Mesenchymal stem cell (in vitro differentiated cells and primary cell): ENCODE measurements around the gene ALDH3B1.

ENCODE experiments used
- DNase-seq: peaks from one replicate; pipeline ENCODE4 v3.0.0-alpha.2; 2013
- H2AFZ ChIP-seq: one replicate; pipeline ENCODE4 v1.6.1; 2013; ENCODE audit warnings: low read depth, mild to moderate bottlenecking, control low read depth, inconsistent platforms, low read length, moderate library complexity
- H2AK5ac ChIP-seq: 2 replicates; pipeline ENCODE4 v1.6.1; 2013; ENCODE audit warnings: low read length, moderate library complexity, mild to moderate bottlenecking, inconsistent platforms; ENCODE audit not compliant: severe bottlenecking
- H2BK120ac ChIP-seq: one replicate; pipeline ENCODE4 v1.6.1; 2013; ENCODE audit warnings: low read depth, mild to moderate bottlenecking, inconsistent platforms, low read length, moderate library complexity
- H2BK12ac ChIP-seq, 2 experiments: one replicate each; pipeline ENCODE4 v1.6.1; 2013; ENCODE audit warnings: inconsistent platforms in 2 of 2, low read length in 2 of 2, mild to moderate bottlenecking in 2 of 2, moderate library complexity in 2 of 2, control low read depth in 1 of 2
- H2BK15ac ChIP-seq: one replicate; pipeline ENCODE4 v1.6.1; 2013; ENCODE audit warnings: mild to moderate bottlenecking, low read depth, inconsistent platforms; ENCODE audit not compliant: poor library complexity, severe bottlenecking
- H2BK5ac ChIP-seq: 2 replicates; pipeline ENCODE4 v1.6.1; 2013; ENCODE audit warnings: low read depth, mild to moderate bottlenecking, low read length, control low read depth, inconsistent platforms; ENCODE audit not compliant: poor library complexity, severe bottlenecking
- H3K14ac ChIP-seq, 2 experiments: one replicate each; pipeline ENCODE4 v1.6.1; 2013; ENCODE audit warnings: inconsistent platforms in 2 of 2, low read length in 2 of 2, control low read depth in 1 of 2, mild to moderate bottlenecking in 1 of 2, moderate library complexity in 1 of 2
- H3K18ac ChIP-seq, 2 experiments: one replicate each; pipeline ENCODE4 v1.6.1; 2013; ENCODE audit warnings: inconsistent platforms in 2 of 2, low read length in 2 of 2, control low read depth in 1 of 2, low read depth in 1 of 2, mild to moderate bottlenecking in 1 of 2
- H3K23ac ChIP-seq, 2 experiments: one replicate each; pipeline ENCODE4 v1.6.1; 2013; ENCODE audit warnings: inconsistent platforms in 2 of 2, low read length in 2 of 2, mild to moderate bottlenecking in 2 of 2, moderate library complexity in 2 of 2, control low read depth in 1 of 2
- H3K27ac ChIP-seq: 2 replicates; pipeline ENCODE4 v1.5.1; 2013; ENCODE audit warnings: mild to moderate bottlenecking, moderate library complexity, low read length, control low read depth, inconsistent platforms; ENCODE audit not compliant: poor library complexity, severe bottlenecking
- H3K27me3 ChIP-seq, 2 experiments: 2 replicates each; pipeline versions ENCODE4 v1.6.1 to v1.7.0; 2013; ENCODE audit warnings: low read length in 2 of 2, mild to moderate bottlenecking in 2 of 2, moderate library complexity in 2 of 2, control low read depth in 1 of 2, inconsistent platforms in 1 of 2; ENCODE audit not compliant: control insufficient read depth in 1 of 2, insufficient read depth in 1 of 2
- H3K36me3 ChIP-seq, 2 experiments: 2 replicates each; pipeline versions ENCODE4 v1.6.1 to v1.7.0; 2013; ENCODE audit warnings: low read length in 2 of 2, control low read depth in 1 of 2, inconsistent platforms in 1 of 2, low read depth in 1 of 2, mild to moderate bottlenecking in 1 of 2; ENCODE audit not compliant: insufficient read depth in 2 of 2, control insufficient read depth in 1 of 2
- H3K4ac ChIP-seq, 2 experiments: one replicate each; pipeline ENCODE4 v1.6.1; 2013; ENCODE audit warnings: inconsistent platforms in 2 of 2, low read length in 2 of 2, mild to moderate bottlenecking in 2 of 2, moderate library complexity in 2 of 2, control low read depth in 1 of 2, low read depth in 1 of 2
- H3K4me1 ChIP-seq: 2 replicates; pipeline ENCODE4 v1.6.1; 2013; ENCODE audit warnings: low read depth, low read length, control low read depth; ENCODE audit not compliant: control insufficient read depth, insufficient read depth
- H3K4me2 ChIP-seq: 2 replicates; pipeline ENCODE4 v1.6.1; 2013; ENCODE audit warnings: low read length, mild to moderate bottlenecking, inconsistent platforms; ENCODE audit not compliant: poor library complexity, severe bottlenecking
- H3K4me3 ChIP-seq, 2 experiments: 2 replicates each; pipeline versions ENCODE4 v1.5.1 to v1.7.0; 2013; ENCODE audit warnings: low read length in 2 of 2, mild to moderate bottlenecking in 2 of 2, control low read depth in 1 of 2, low read depth in 1 of 2; ENCODE audit not compliant: insufficient read depth in 1 of 2
- H3K79me1 ChIP-seq: replicated peaks from 2 replicates; pipeline ENCODE4 v1.6.1; 2013; ENCODE audit warnings: mild to moderate bottlenecking, control low read depth, low read length, inconsistent platforms; ENCODE audit not compliant: poor library complexity, severe bottlenecking
- H3K9ac ChIP-seq: 2 replicates; pipeline ENCODE4 v1.7.0; 2013; ENCODE audit warnings: mild to moderate bottlenecking, low read length, moderate library complexity
- H3K9me3 ChIP-seq: 2 replicates; pipeline ENCODE4 v1.7.0; 2013; ENCODE audit warnings: mild to moderate bottlenecking, low read length; ENCODE audit not compliant: control insufficient read depth
- H4K8ac ChIP-seq: one replicate; pipeline ENCODE4 v1.6.1; 2013; ENCODE audit warnings: inconsistent platforms, mild to moderate bottlenecking, low read length, moderate library complexity
- H4K91ac ChIP-seq: one replicate; pipeline ENCODE4 v1.6.1; 2013; ENCODE audit warnings: mild to moderate bottlenecking, low read length, inconsistent platforms
- WGBS: methylation state at CpG from one replicate; pipeline ENCODE4 v1.1.7; 2013; ENCODE audit warnings: mixed read lengths; 5-methylcytosine and 5-hydroxymethylcytosine counted together

ALDH3B1 gene

GRCh38 chr11:68030318-68031143 is 20.4 kb downstream of the ALDH3B1 start, which contains the start of gene NDUFS8:
Gene NDUFS8 (plus strand): TSS chr11:68030681. CDS start chr11:68032152, 1,471 bp downstream.
- Histone ChIP-seq H2BK120ac (no peak within 1 kb of the TSS), H3K4ac (peak within 1 kb of the TSS; percentile 36 to 93), H3K9me3 (no peaks in the 10 kb centered on the region), H2AFZ (peak within 1 kb of the TSS; percentile 75), H3K14ac (peak within 1 kb of the TSS in 1 of 2 experiments; percentile 91), H3K4me2 (peak within 1 kb of the TSS; percentile 62), H3K23ac (peak within 1 kb of the TSS in 1 of 2 experiments; percentile 91), H4K8ac (peak within 1 kb of the TSS; percentile 97), H3K79me1 (peaks cover 22% of the 10 kb centered on the region), H3K4me3 (peak within 1 kb of the TSS; percentile 86 to 92), H2AK5ac (peak within 1 kb of the TSS; percentile 24), H2BK12ac (peak within 1 kb of the TSS in 1 of 2 experiments; percentile 42), H3K4me1 (peaks cover 52% of the 10 kb centered on the region), H3K18ac (peak within 1 kb of the TSS; percentile 87 to 93), H3K36me3 (peaks cover 36 to 38% of the 10 kb centered on the region in 2 experiments), H3K9ac (peak within 1 kb of the TSS; percentile 92), H3K27ac (peak within 1 kb of the TSS; percentile 35), H3K27me3 (no peaks in the 10 kb centered on the region), H2BK15ac (peak within 1 kb of the TSS; percentile 78), H4K91ac (peak within 1 kb of the TSS; percentile 95), H2BK5ac (peak within 1 kb of the TSS; percentile 71)
- peak; percentile 99 for DNase-seq
- 3% methylated on average over 51 of the region's 56 CpGs for WGBS

- Histone ChIP-seq H2BK120ac (no peak overlapping the region), H3K4me3 (peak overlapping the region; percentile 86 to 92), H3K4me1 (peaks cover 49% of the 10 kb centered on the region), H2BK5ac (peak overlapping the region; percentile 71), H3K9ac (peak overlapping the region; percentile 92), H3K27me3 (no peaks in the 10 kb centered on the region), H3K14ac (peak overlapping the region in 1 of 2 experiments; percentile 56), H2BK15ac (peak overlapping the region; percentile 4), H3K79me1 (peaks cover 24% of the 10 kb centered on the region), H4K91ac (no peak overlapping the region), H3K36me3 (peaks cover 34 to 40% of the 10 kb centered on the region in 2 experiments), H3K9me3 (no peaks in the 10 kb centered on the region), H2AK5ac (peak overlapping the region; percentile 5), H3K18ac (peak overlapping the region in 1 of 2 experiments; percentile 43), H3K4ac (peak overlapping the region; percentile 36 to 93), H2AFZ (peak overlapping the region; percentile 75), H3K23ac (peak overlapping the region in 1 of 2 experiments; percentile 91), H3K4me2 (peak overlapping the region; percentile 46), H4K8ac (peak overlapping the region; percentile 97), H2BK12ac (no peak overlapping the region), H3K27ac (peak overlapping the region; percentile 7)
- 39% methylated on average over 10 of the region's 10 CpGs for WGBS
- DNase-seq: peak; percentile 26
Measured at GRCh38 chr11:68031144-68031464, 21.0 kb downstream of the ALDH3B1 start.

- DNase-seq: no peak
- no peak overlapping the region for H3K4me2 ChIP-seq
- H3K36me3 ChIP-seq: peaks cover 38 to 44% of the 10 kb centered on the region in 2 experiments
- H3K4ac ChIP-seq: peak overlapping the region in 1 of 2 experiments; percentile 37
- no peak overlapping the region for H2BK12ac ChIP-seq
- H3K23ac ChIP-seq: no peak overlapping the region
- no peak overlapping the region for H3K14ac ChIP-seq
- peak overlapping the region; percentile 92 for H3K9ac ChIP-seq
- no peak overlapping the region for H2BK5ac ChIP-seq
- 91% methylated on average over 7 of the region's 9 CpGs for WGBS
- H4K8ac ChIP-seq: no peak overlapping the region
- no peaks in the 10 kb centered on the region for H3K27me3 ChIP-seq
- no peak overlapping the region for H2BK120ac ChIP-seq
- H3K4me3 ChIP-seq: peak overlapping the region in 1 of 2 experiments; percentile 86
- peaks cover 42% of the 10 kb centered on the region for H3K4me1 ChIP-seq
- H2BK15ac ChIP-seq: no peak overlapping the region
- no peak overlapping the region for H3K27ac ChIP-seq
- no peak overlapping the region for H2AK5ac ChIP-seq
- no peak overlapping the region for H4K91ac ChIP-seq
- peaks cover 33% of the 10 kb centered on the region for H3K79me1 ChIP-seq
- no peak overlapping the region for H2AFZ ChIP-seq
- no peak overlapping the region for H3K18ac ChIP-seq
- no peaks in the 10 kb centered on the region for H3K9me3 ChIP-seq
Measured at GRCh38 chr11:68032003-68032402, 21.9 kb downstream of the ALDH3B1 start.

- Histone ChIP-seq H3K27me3 (no peaks in the 10 kb centered on the region), H2AK5ac (no peak overlapping the region), H3K9me3 (no peaks in the 10 kb centered on the region), H3K27ac (no peak overlapping the region), H2BK12ac (no peak overlapping the region), H3K14ac (no peak overlapping the region), H3K36me3 (peaks cover 33 to 42% of the 10 kb centered on the region in 2 experiments), H3K4ac (no peak overlapping the region), H3K79me1 (peaks cover 31% of the 10 kb centered on the region), H2BK120ac (no peak overlapping the region), H3K18ac (no peak overlapping the region), H3K4me1 (peaks cover 37% of the 10 kb centered on the region), H2BK5ac (no peak overlapping the region), H2AFZ (no peak overlapping the region), H3K4me3 (peak overlapping the region in 1 of 2 experiments; percentile 36), H2BK15ac (no peak overlapping the region), H4K91ac (peak overlapping the region; percentile 58), H4K8ac (no peak overlapping the region), H3K9ac (peak overlapping the region; percentile 61), H3K23ac (peak overlapping the region in 1 of 2 experiments; percentile 47), H3K4me2 (no peak overlapping the region)
- 96% methylated on average over 29 of the region's 29 CpGs for WGBS
- DNase-seq: no peak
Measured at GRCh38 chr11:68032997-68033707, 23.0 kb downstream of the ALDH3B1 start.
